ENCODE data around the gene CDK5RAP2.
"Not testable (repeated sequence)": the region's sequence is repeated elsewhere in the genome, so short reads cannot be mapped to it uniquely, and the experiment has no call there.

The CDK5RAP2 gene

GRCh38 chr9:120561709-120562108, 18.3 kb downstream of the CDK5RAP2 start:
- no peak overlapping the region for H3K27ac Mint-ChIP-seq
- DNase-seq, result no peak
- TF ChIP-seq CTCF (IDR thresholded peaks at IDR 0.05), result no peak
- no peaks in the 10 kb centered on the region for H3K27me3 Mint-ChIP-seq (ENCODE audit: low read depth, poor library complexity)
- no peaks in the 10 kb centered on the region for H3K9me3 Mint-ChIP-seq
- peaks cover 62% of the 10 kb centered on the region for H3K36me3 Mint-ChIP-seq (ENCODE audit: low read depth)
- H3K4me3 Mint-ChIP-seq, result no peak overlapping the region
- H3K4me1 Mint-ChIP-seq, result no peaks in the 10 kb centered on the region

- H3K4me3 Mint-ChIP-seq, result no peak overlapping the region
- no peak for DNase-seq
- H3K36me3 Mint-ChIP-seq (ENCODE audit: low read depth), result peaks cover 60% of the 10 kb centered on the region
- no peaks in the 10 kb centered on the region for H3K27me3 Mint-ChIP-seq (ENCODE audit: low read depth, poor library complexity)
- H3K27ac Mint-ChIP-seq, result no peak overlapping the region
- no peaks in the 10 kb centered on the region for H3K4me1 Mint-ChIP-seq
- TF ChIP-seq CTCF (IDR thresholded peaks at IDR 0.05), result no peak
- no peaks in the 10 kb centered on the region for H3K9me3 Mint-ChIP-seq
Measured at GRCh38 chr9:120559546-120559945, 20.4 kb downstream of the CDK5RAP2 start.

GRCh38 chr9:120558454-120558853, 21.5 kb downstream of the CDK5RAP2 start:
- H3K36me3 Mint-ChIP-seq (ENCODE audit: low read depth), result peaks cover 69% of the 10 kb centered on the region
- no peaks in the 10 kb centered on the region for H3K4me1 Mint-ChIP-seq
- no peak for DNase-seq
- no peak overlapping the region for H3K4me3 Mint-ChIP-seq
- H3K27ac Mint-ChIP-seq, result no peak overlapping the region
- no peaks in the 10 kb centered on the region for H3K9me3 Mint-ChIP-seq
- TF ChIP-seq CTCF (IDR thresholded peaks at IDR 0.05), result no peak
- H3K27me3 Mint-ChIP-seq (ENCODE audit: low read depth, poor library complexity), result no peaks in the 10 kb centered on the region

GRCh38 chr9:120557205-120557604, 22.8 kb downstream of the CDK5RAP2 start:
- Mint-ChIP-seq H3K27ac (no peak overlapping the region), H3K27me3 (ENCODE audit: low read depth, poor library complexity) (no peaks in the 10 kb centered on the region), H3K4me3 (no peak overlapping the region), H3K4me1 (no peaks in the 10 kb centered on the region), H3K36me3 (ENCODE audit: low read depth) (peaks cover 71% of the 10 kb centered on the region), H3K9me3 (no peaks in the 10 kb centered on the region)
- TF ChIP-seq CTCF (IDR thresholded peaks at IDR 0.05), result no peak
- DNase-seq, result no peak

GRCh38 chr9:120556775-120557174, 23.2 kb downstream of the CDK5RAP2 start:
- no peak for TF ChIP-seq CTCF (IDR thresholded peaks at IDR 0.05)
- H3K27ac Mint-ChIP-seq, result no peak overlapping the region
- H3K4me1 Mint-ChIP-seq, result no peaks in the 10 kb centered on the region
- no peaks in the 10 kb centered on the region for H3K27me3 Mint-ChIP-seq (ENCODE audit: low read depth, poor library complexity)
- no peak overlapping the region for H3K4me3 Mint-ChIP-seq
- H3K9me3 Mint-ChIP-seq, result no peaks in the 10 kb centered on the region
- no peak for DNase-seq
- peaks cover 68% of the 10 kb centered on the region for H3K36me3 Mint-ChIP-seq (ENCODE audit: low read depth)

GRCh38 chr9:120555839-120556238, 24.1 kb downstream of the CDK5RAP2 start:
- H3K27me3 Mint-ChIP-seq (ENCODE audit: low read depth, poor library complexity), result no peaks in the 10 kb centered on the region
- no peak overlapping the region for H3K27ac Mint-ChIP-seq
- no peak overlapping the region for H3K4me3 Mint-ChIP-seq
- no peak for TF ChIP-seq CTCF (IDR thresholded peaks at IDR 0.05)
- H3K4me1 Mint-ChIP-seq, result no peaks in the 10 kb centered on the region
- H3K9me3 Mint-ChIP-seq, result no peaks in the 10 kb centered on the region
- peaks cover 76% of the 10 kb centered on the region for H3K36me3 Mint-ChIP-seq (ENCODE audit: low read depth)
- no peak for DNase-seq

- not testable (repeated sequence) for DNase-seq; H3K27me3 Mint-ChIP-seq (ENCODE audit: low read depth, poor library complexity); H3K9me3 Mint-ChIP-seq; H3K4me3 Mint-ChIP-seq; H3K27ac Mint-ChIP-seq; H3K4me1 Mint-ChIP-seq
- peaks cover 67% of the 10 kb centered on the region for H3K36me3 Mint-ChIP-seq (ENCODE audit: low read depth)
Measured at GRCh38 chr9:120552210-120552704, 27.7 kb downstream of the CDK5RAP2 start.
